CD8-positive, alpha-beta memory T cell (primary cell): Measurements from ENCODE around the gene SERGEF. TPM values are rescaled to one million over a fixed set of nuclear protein-coding genes. Genes with fewer than 3 reads are reported as not detected.

Source experiments
- CTCF ChIA-PET: fragments of 350-600 bp; sonication (Branson Sonifier 250); formaldehyde crosslinking; loops from one replicate; lab custom pipeline; 2021; ENCODE audit warnings: antibody characterized with exemption; lab: Charles Lee
- POLR2A ChIA-PET: fragments of 350-600 bp; sonication (Branson Sonifier 250); formaldehyde crosslinking; loops from one replicate; lab custom pipeline; 2021; ENCODE audit warnings: antibody characterized with exemption; lab: Charles Lee
- DNase-seq, 5 donors: peaks; one replicate each; pipeline versions ENCODE4 v3.0.0 to v3.0.0-alpha.2; 2020 to 2022; ENCODE audit warnings: mixed read lengths in 1 of 5
- H3K27ac ChIP-seq: one replicate; pipeline ENCODE4 v1.7.0; 2013; ENCODE audit warnings: low read depth, mild to moderate bottlenecking, low read length, moderate library complexity
- H3K27me3 ChIP-seq: 2 replicates; pipeline ENCODE4 v1.7.0; 2013; ENCODE audit warnings: low read length, mild to moderate bottlenecking; ENCODE audit not compliant: insufficient read depth, poor library complexity, severe bottlenecking
- H3K36me3 ChIP-seq: 2 replicates; pipeline ENCODE4 v1.7.0; 2013; ENCODE audit warnings: mild to moderate bottlenecking, low read length, moderate library complexity; ENCODE audit not compliant: insufficient read depth
- H3K4me1 ChIP-seq: 2 replicates; pipeline ENCODE4 v1.7.0; 2013; ENCODE audit warnings: mild to moderate bottlenecking, low read length, moderate library complexity; ENCODE audit not compliant: insufficient read depth
- H3K4me3 ChIP-seq: 2 replicates; pipeline ENCODE4 v1.7.0; 2013; ENCODE audit warnings: mild to moderate bottlenecking, low read length
- H3K9me3 ChIP-seq: 2 replicates; pipeline ENCODE4 v1.7.0; 2013; ENCODE audit warnings: mild to moderate bottlenecking, low read length
- H3K27ac Mint-ChIP-seq, 8 donors: one replicate each; pipeline ENCODE4 v1.8.0; 2020 to 2021; ENCODE audit warnings: mixed read lengths in 8 of 8, mild to moderate bottlenecking in 6 of 8, inconsistent platforms in 3 of 8, moderate library complexity in 3 of 8
- H3K27me3 Mint-ChIP-seq, 2 donors: one replicate each; pipeline ENCODE4 v1.8.0; 2020 to 2021; ENCODE audit warnings: mixed read lengths in 2 of 2, mild to moderate bottlenecking in 1 of 2, moderate library complexity in 1 of 2
- H3K36me3 Mint-ChIP-seq, 3 donors: one replicate each; pipeline ENCODE4 v1.8.0; 2020 to 2021; ENCODE audit warnings: mixed read lengths in 3 of 3, inconsistent platforms in 1 of 3, mild to moderate bottlenecking in 1 of 3
- H3K4me1 Mint-ChIP-seq, 3 donors: one replicate each; pipeline ENCODE4 v1.8.0; 2020 to 2021; ENCODE audit warnings: mixed read lengths in 3 of 3, inconsistent platforms in 1 of 3, mild to moderate bottlenecking in 1 of 3
- H3K4me3 Mint-ChIP-seq, 7 donors: one replicate each; pipeline ENCODE4 v1.8.0; 2020 to 2021; ENCODE audit warnings: mixed read lengths in 7 of 7, mild to moderate bottlenecking in 6 of 7, moderate library complexity in 4 of 7, inconsistent platforms in 2 of 7
- H3K9me3 Mint-ChIP-seq, 5 donors: one replicate each; pipeline ENCODE4 v1.8.0; 2020 to 2022; ENCODE audit warnings: mixed read lengths in 5 of 5, mild to moderate bottlenecking in 3 of 5, moderate library complexity in 2 of 5, inconsistent platforms in 1 of 5
- polyA plus RNA-seq: library from polyadenylated mRNA; unstranded; fragments of 300-500 nt; fragmentation: Illumina TruSeq; gene quantifications from one replicate; pipeline ENCODE4 v1.2.3, GENCODE V29; 2021
- total RNA-seq, 2 experiments: library from RNA; stranded (reverse); gene quantifications; one replicate each; pipeline ENCODE4 v1.2.3, GENCODE V29; 2021

SERGEF gene
- total and polyA plus RNA-seq, 3 experiments from 2014 or later, result 30.0 to 69.3 (median 34.5) TPM

GRCh38 chr11:17939542-17939941 lies 73.3 kb downstream of the SERGEF start:
- H3K27ac Mint-ChIP-seq, result no peak overlapping the region
- Histone ChIP-seq H3K27me3 (no peaks in the 10 kb centered on the region), H3K27ac (no peak overlapping the region), H3K4me1 (no peaks in the 10 kb centered on the region), H3K9me3 (no peaks in the 10 kb centered on the region), H3K36me3 (no peaks in the 10 kb centered on the region), H3K4me3 (no peak overlapping the region)
- no peak for DNase-seq
- CTCF ChIA-PET, result no interaction called here
- H3K9me3 Mint-ChIP-seq, result peaks cover 5 to 13% (median 7%) of the 10 kb centered on the region in 5 donors
- H3K4me3 Mint-ChIP-seq, result no peak overlapping the region
- no peaks in the 10 kb centered on the region for H3K27me3 Mint-ChIP-seq
- POLR2A ChIA-PET, result no interaction called here
- no peaks in the 10 kb centered on the region for H3K4me1 Mint-ChIP-seq
- peaks cover 25 to 55% (median 28%) of the 10 kb centered on the region in 3 donors for H3K36me3 Mint-ChIP-seq

- no peak overlapping the region for H3K4me3 Mint-ChIP-seq
- no peaks in the 10 kb centered on the region for H3K9me3 Mint-ChIP-seq
- no peak for DNase-seq
- H3K27ac Mint-ChIP-seq, result no peak overlapping the region
- H3K36me3 Mint-ChIP-seq, result peaks cover 21 to 52% (median 28%) of the 10 kb centered on the region in 3 donors
- Histone ChIP-seq H3K4me1 (no peaks in the 10 kb centered on the region), H3K27ac (no peak overlapping the region), H3K9me3 (no peaks in the 10 kb centered on the region), H3K36me3 (no peaks in the 10 kb centered on the region), H3K4me3 (no peak overlapping the region), H3K27me3 (no peaks in the 10 kb centered on the region)
- H3K4me1 Mint-ChIP-seq, result no peaks in the 10 kb centered on the region
- ChIA-PET POLR2A (no interaction called here), CTCF (no interaction called here)
- H3K27me3 Mint-ChIP-seq, result no peaks in the 10 kb centered on the region
Observed at GRCh38 chr11:17936790-17937189, 76.1 kb downstream of the SERGEF start.

- Mint-ChIP-seq H3K27ac (no peak overlapping the region), H3K27me3 (no peaks in the 10 kb centered on the region), H3K9me3 (no peaks in the 10 kb centered on the region), H3K4me1 (no peaks in the 10 kb centered on the region), H3K4me3 (no peak overlapping the region), H3K36me3 (peaks cover 21 to 53% (median 23%) of the 10 kb centered on the region in 3 donors)
- Histone ChIP-seq H3K4me1 (no peaks in the 10 kb centered on the region), H3K27ac (no peak overlapping the region), H3K36me3 (no peaks in the 10 kb centered on the region), H3K27me3 (no peaks in the 10 kb centered on the region), H3K4me3 (no peak overlapping the region), H3K9me3 (no peaks in the 10 kb centered on the region)
- POLR2A ChIA-PET, result no interaction called here
- CTCF ChIA-PET, result no interaction called here
- no peak for DNase-seq
Observed at GRCh38 chr11:17934194-17934593, 78.7 kb downstream of the SERGEF start.

GRCh38 chr11:17933708-17934107 lies 79.1 kb downstream of the SERGEF start:
- Mint-ChIP-seq H3K4me1 (no peaks in the 10 kb centered on the region), H3K4me3 (no peak overlapping the region), H3K36me3 (peaks cover 21 to 56% (median 21%) of the 10 kb centered on the region in 3 donors), H3K9me3 (no peaks in the 10 kb centered on the region), H3K27ac (no peak overlapping the region), H3K27me3 (no peaks in the 10 kb centered on the region)
- Histone ChIP-seq H3K4me3 (no peak overlapping the region), H3K27ac (no peak overlapping the region), H3K27me3 (no peaks in the 10 kb centered on the region), H3K36me3 (no peaks in the 10 kb centered on the region), H3K9me3 (no peaks in the 10 kb centered on the region), H3K4me1 (no peaks in the 10 kb centered on the region)
- ChIA-PET POLR2A (no interaction called here), CTCF (no interaction called here)
- no peak for DNase-seq

- Mint-ChIP-seq H3K4me1 (no peaks in the 10 kb centered on the region), H3K27me3 (no peaks in the 10 kb centered on the region), H3K36me3 (peaks cover 21 to 62% (median 26%) of the 10 kb centered on the region in 3 donors), H3K27ac (peak overlapping the region in 1 of 8 donors; percentile 48), H3K9me3 (no peaks in the 10 kb centered on the region), H3K4me3 (no peak overlapping the region)
- no peak overlapping the region for H3K4me3 ChIP-seq
- H3K27me3 ChIP-seq, result no peaks in the 10 kb centered on the region
- ChIA-PET CTCF (no interaction called here), POLR2A (no interaction called here)
- no peaks in the 10 kb centered on the region for H3K36me3 ChIP-seq
- DNase-seq, result no peak
- H3K4me1 ChIP-seq, result no peaks in the 10 kb centered on the region
- H3K9me3 ChIP-seq, result no peaks in the 10 kb centered on the region
- H3K27ac ChIP-seq, result no peak overlapping the region
Observed at GRCh38 chr11:17932472-17932871, 80.4 kb downstream of the SERGEF start.

- Mint-ChIP-seq H3K36me3 (peaks cover 23 to 67% (median 30%) of the 10 kb centered on the region in 3 donors), H3K9me3 (no peaks in the 10 kb centered on the region), H3K4me3 (no peak overlapping the region), H3K4me1 (peaks cover 0 to 1% (median 0%) of the 10 kb centered on the region in 3 donors), H3K27ac (no peak overlapping the region), H3K27me3 (no peaks in the 10 kb centered on the region)
- CTCF ChIA-PET, result no interaction called here
- Histone ChIP-seq H3K4me1 (no peaks in the 10 kb centered on the region), H3K4me3 (no peak overlapping the region), H3K36me3 (no peaks in the 10 kb centered on the region), H3K27me3 (no peaks in the 10 kb centered on the region), H3K9me3 (no peaks in the 10 kb centered on the region), H3K27ac (no peak overlapping the region)
- DNase-seq, result no peak
- POLR2A ChIA-PET, result no interaction called here
Observed at GRCh38 chr11:17931595-17931994, 81.3 kb downstream of the SERGEF start.

- CTCF ChIA-PET, result no interaction called here
- no peak overlapping the region for H3K4me3 ChIP-seq
- no peaks in the 10 kb centered on the region for H3K9me3 ChIP-seq
- no peak for DNase-seq
- H3K4me1 Mint-ChIP-seq, result peaks cover 0 to 5% (median 0%) of the 10 kb centered on the region in 3 donors
- no peaks in the 10 kb centered on the region for H3K27me3 ChIP-seq
- H3K4me3 Mint-ChIP-seq, result no peak overlapping the region
- no peak overlapping the region for H3K27ac ChIP-seq
- POLR2A ChIA-PET, result no interaction called here
- H3K27ac Mint-ChIP-seq, result no peak overlapping the region
- H3K36me3 Mint-ChIP-seq, result peaks cover 23 to 71% (median 34%) of the 10 kb centered on the region in 3 donors
- no peaks in the 10 kb centered on the region for H3K36me3 ChIP-seq
- H3K4me1 ChIP-seq, result no peaks in the 10 kb centered on the region
- H3K27me3 Mint-ChIP-seq, result no peaks in the 10 kb centered on the region
- no peaks in the 10 kb centered on the region for H3K9me3 Mint-ChIP-seq
Observed at GRCh38 chr11:17930544-17931125, 82.2 kb downstream of the SERGEF start.

GRCh38 chr11:17929171-17929570 lies 83.7 kb downstream of the SERGEF start:
- H3K9me3 Mint-ChIP-seq, result no peaks in the 10 kb centered on the region
- no peak overlapping the region for H3K4me3 ChIP-seq
- DNase-seq, result no peak
- ChIA-PET POLR2A (no interaction called here), CTCF (no interaction called here)
- no peaks in the 10 kb centered on the region for H3K27me3 Mint-ChIP-seq
- H3K4me1 Mint-ChIP-seq, result peaks cover 0 to 5% (median 0%) of the 10 kb centered on the region in 3 donors
- H3K27ac Mint-ChIP-seq, result no peak overlapping the region
- peaks cover 17 to 71% (median 35%) of the 10 kb centered on the region in 3 donors for H3K36me3 Mint-ChIP-seq
- no peak overlapping the region for H3K27ac ChIP-seq
- H3K27me3 ChIP-seq, result no peaks in the 10 kb centered on the region
- no peak overlapping the region for H3K4me3 Mint-ChIP-seq
- no peaks in the 10 kb centered on the region for H3K36me3 ChIP-seq
- no peaks in the 10 kb centered on the region for H3K4me1 ChIP-seq
- no peaks in the 10 kb centered on the region for H3K9me3 ChIP-seq
